Type B pancreatic cell (in vitro differentiated cells): Measurements from ENCODE around the gene STK32B. TPM values are rescaled to one million over a fixed set of nuclear protein-coding genes. Genes with fewer than 3 reads are reported as not detected.
"Not testable (repeated sequence)": the region's sequence is repeated elsewhere in the genome, so short reads cannot be mapped to it uniquely, and the experiment has no call there.

Experiments
- DNase-seq: peaks from one replicate; pipeline ENCODE4 v3.0.0; 2021; ENCODE audit warnings: mixed read lengths; ENCODE audit not compliant: unreplicated experiment; ENCODE audit errors: extremely low spot score
- H3K27ac Mint-ChIP-seq: 2 replicates; pipeline ENCODE4 v1.8.0; 2021; ENCODE audit warnings: mild to moderate bottlenecking, mixed read lengths
- H3K27me3 Mint-ChIP-seq: 2 replicates; pipeline ENCODE4 v1.8.0; 2021; ENCODE audit warnings: mixed read lengths
- H3K36me3 Mint-ChIP-seq: 2 replicates; pipeline ENCODE4 v1.8.0; 2021; ENCODE audit warnings: mixed read lengths
- H3K4me1 Mint-ChIP-seq: one replicate; pipeline ENCODE4 v1.8.0; 2021; ENCODE audit warnings: mixed read lengths; ENCODE audit not compliant: unreplicated experiment
- H3K4me3 Mint-ChIP-seq: 2 replicates; pipeline ENCODE4 v1.8.0; 2021; ENCODE audit warnings: mild to moderate bottlenecking, mixed read lengths
- H3K9me3 Mint-ChIP-seq: 2 replicates; pipeline ENCODE4 v1.8.0; 2021; ENCODE audit warnings: mixed read lengths
- CTCF ChIP-seq: fragments of 200-600 bp; sonication (generic); conservative IDR thresholded peaks from 2 replicates; pipeline ENCODE4 v1.5.0; 2021; ENCODE audit warnings: antibody characterized with exemption, mild to moderate bottlenecking
- total RNA-seq: library from RNA; stranded (reverse); gene quantifications from 2 replicates; pipeline ENCODE4 v1.2.1, GENCODE V29; 2021; ENCODE audit warnings: low replicate concordance

STK32B gene
- total RNA-seq, 1 donor from 2014 or later = 3.0 TPM

GRCh38 chr4:5424211-5424610 is 372.9 kb downstream of the STK32B start:
- no peak overlapping the region for H3K4me3 Mint-ChIP-seq
- H3K27ac Mint-ChIP-seq = no peak overlapping the region
- no peaks in the 10 kb centered on the region for H3K4me1 Mint-ChIP-seq
- TF ChIP-seq CTCF = no peak
- H3K27me3 Mint-ChIP-seq = peaks cover 21% of the 10 kb centered on the region
- DNase-seq = no peak
- no peaks in the 10 kb centered on the region for H3K36me3 Mint-ChIP-seq
- no peaks in the 10 kb centered on the region for H3K9me3 Mint-ChIP-seq

- Mint-ChIP-seq H3K36me3 (no peaks in the 10 kb centered on the region), H3K4me1 (no peaks in the 10 kb centered on the region), H3K4me3 (no peak overlapping the region), H3K27me3 (peaks cover 17% of the 10 kb centered on the region), H3K9me3 (no peaks in the 10 kb centered on the region), H3K27ac (no peak overlapping the region)
- no peak for DNase-seq
- TF ChIP-seq CTCF = no peak
These were observed 373.6 kb downstream of the STK32B start for GRCh38 chr4:5424901-5425300.

- Mint-ChIP-seq H3K4me1 (no peaks in the 10 kb centered on the region), H3K27ac (no peak overlapping the region), H3K4me3 (no peak overlapping the region), H3K27me3 (peaks cover 3% of the 10 kb centered on the region), H3K9me3 (no peaks in the 10 kb centered on the region), H3K36me3 (no peaks in the 10 kb centered on the region)
- TF ChIP-seq CTCF = no peak
- DNase-seq = no peak
These were observed 378.5 kb downstream of the STK32B start for GRCh38 chr4:5429747-5430146.

GRCh38 chr4:5433196-5433595 is 381.9 kb downstream of the STK32B start:
- H3K4me3 Mint-ChIP-seq = no peak overlapping the region
- H3K36me3 Mint-ChIP-seq = no peaks in the 10 kb centered on the region
- H3K4me1 Mint-ChIP-seq = no peaks in the 10 kb centered on the region
- DNase-seq = no peak
- no peaks in the 10 kb centered on the region for H3K9me3 Mint-ChIP-seq
- no peak for TF ChIP-seq CTCF
- H3K27me3 Mint-ChIP-seq = peaks cover 3% of the 10 kb centered on the region
- no peak overlapping the region for H3K27ac Mint-ChIP-seq

GRCh38 chr4:5435201-5435600 is 383.9 kb downstream of the STK32B start:
- no peaks in the 10 kb centered on the region for H3K36me3 Mint-ChIP-seq
- H3K4me3 Mint-ChIP-seq = no peak overlapping the region
- H3K9me3 Mint-ChIP-seq = no peaks in the 10 kb centered on the region
- H3K27me3 Mint-ChIP-seq = peaks cover 3% of the 10 kb centered on the region
- no peak overlapping the region for H3K27ac Mint-ChIP-seq
- DNase-seq = no peak
- no peak for TF ChIP-seq CTCF
- H3K4me1 Mint-ChIP-seq = no peaks in the 10 kb centered on the region

- TF ChIP-seq CTCF = no peak
- Mint-ChIP-seq H3K27me3 (peaks cover 3% of the 10 kb centered on the region), H3K9me3 (no peaks in the 10 kb centered on the region), H3K27ac (no peak overlapping the region), H3K4me1 (no peaks in the 10 kb centered on the region), H3K36me3 (no peaks in the 10 kb centered on the region), H3K4me3 (no peak overlapping the region)
- no peak for DNase-seq
These were observed 384.5 kb downstream of the STK32B start for GRCh38 chr4:5435823-5436222.

GRCh38 chr4:5443976-5444802 is 392.9 kb downstream of the STK32B start:
- H3K27me3 Mint-ChIP-seq, H3K36me3 Mint-ChIP-seq, DNase-seq, H3K4me1 Mint-ChIP-seq, H3K9me3 Mint-ChIP-seq, H3K4me3 Mint-ChIP-seq, H3K27ac Mint-ChIP-seq: not testable (repeated sequence)
